Upper lobe of right lung (tissue), 1 donor: ENCODE results near the gene MTAP. TPM values are rescaled to one million over a fixed set of nuclear protein-coding genes. Genes with fewer than 3 reads are reported as not detected.

Experiments
- ATAC-seq: fragments of 200-7000 bp; cut with Tn5 transposase; one replicate; pipeline ENCODE4 v1.9.1; 2020; ENCODE audit warnings: mild to moderate bottlenecking, moderate library complexity
- DNase-seq: peaks from one replicate; pipeline ENCODE4 v3.0.0-alpha.2; 2020
- H3K27ac ChIP-seq: fragments of 200-600 bp; one replicate; pipeline ENCODE4 v1.8.0; 2022
- H3K27me3 ChIP-seq: fragments of 200-600 bp; one replicate; pipeline ENCODE4 v1.8.0; 2022; ENCODE audit warnings: mild to moderate bottlenecking
- H3K36me3 ChIP-seq: fragments of 200-600 bp; one replicate; pipeline ENCODE4 v1.8.0; 2022
- H3K4me1 ChIP-seq: fragments of 200-600 bp; one replicate; pipeline ENCODE4 v1.8.0; 2022
- H3K4me3 ChIP-seq: fragments of 200-600 bp; one replicate; pipeline ENCODE4 v1.8.0; 2022; ENCODE audit warnings: mild to moderate bottlenecking
- H3K9me3 ChIP-seq: fragments of 200-600 bp; one replicate; pipeline ENCODE4 v1.8.0; 2022
- intact Hi-C: fragments of 100-400 bp; cut with DNase I; formaldehyde crosslinking; loops from one replicate; pipeline ENCODE4 v1.11.0; 2022
- total RNA-seq: library from RNA; stranded (reverse); fragmentation: NEBNext Ultra II Directional; extraction: Animal tissue kit (Norgen Biotek cat#: 25700); gene quantifications from one replicate; pipeline ENCODE4 v1.2.1, GENCODE V29; 2021
- TF ChIP-seq, protein P1 (sequence below): fragments of 200-600 bp; IDR thresholded peaks from one replicate; pipeline ENCODE4 v1.8.0; 2022; ENCODE audit warnings: antibody characterized with exemption
- donor health status: DM: no; HTN: yes; CAD: no; lungs with severe emphysema.

MTAP gene
- total RNA-seq, 1 donor from 2014 or later = 40.6 TPM

- ATAC-seq = no peak
- DNase-seq = no peak
- Histone ChIP-seq H3K36me3 (no peaks in the 10 kb centered on the region), H3K9me3 (no peaks in the 10 kb centered on the region), H3K4me3 (no peak overlapping the region), H3K27ac (no peak overlapping the region), H3K27me3 (no peaks in the 10 kb centered on the region), H3K4me1 (no peaks in the 10 kb centered on the region)
- TF ChIP-seq, protein P1, sequence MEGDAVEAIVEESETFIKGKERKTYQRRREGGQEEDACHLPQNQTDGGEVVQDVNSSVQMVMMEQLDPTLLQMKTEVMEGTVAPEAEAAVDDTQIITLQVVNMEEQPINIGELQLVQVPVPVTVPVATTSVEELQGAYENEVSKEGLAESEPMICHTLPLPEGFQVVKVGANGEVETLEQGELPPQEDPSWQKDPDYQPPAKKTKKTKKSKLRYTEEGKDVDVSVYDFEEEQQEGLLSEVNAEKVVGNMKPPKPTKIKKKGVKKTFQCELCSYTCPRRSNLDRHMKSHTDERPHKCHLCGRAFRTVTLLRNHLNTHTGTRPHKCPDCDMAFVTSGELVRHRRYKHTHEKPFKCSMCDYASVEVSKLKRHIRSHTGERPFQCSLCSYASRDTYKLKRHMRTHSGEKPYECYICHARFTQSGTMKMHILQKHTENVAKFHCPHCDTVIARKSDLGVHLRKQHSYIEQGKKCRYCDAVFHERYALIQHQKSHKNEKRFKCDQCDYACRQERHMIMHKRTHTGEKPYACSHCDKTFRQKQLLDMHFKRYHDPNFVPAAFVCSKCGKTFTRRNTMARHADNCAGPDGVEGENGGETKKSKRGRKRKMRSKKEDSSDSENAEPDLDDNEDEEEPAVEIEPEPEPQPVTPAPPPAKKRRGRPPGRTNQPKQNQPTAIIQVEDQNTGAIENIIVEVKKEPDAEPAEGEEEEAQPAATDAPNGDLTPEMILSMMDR = no peak
- intact Hi-C loops = no loop called here
Observed at GRCh38 chr9:21875893-21876292, 73.5 kb downstream of the MTAP start.

- DNase-seq (no peak), ATAC-seq (peak; percentile 38)
- intact Hi-C loops = no loop called here
- no peaks in the 10 kb centered on the region for H3K27me3 ChIP-seq
- no peak overlapping the region for H3K4me3 ChIP-seq
- no peak overlapping the region for H3K27ac ChIP-seq
- H3K36me3 ChIP-seq = no peaks in the 10 kb centered on the region
- no peaks in the 10 kb centered on the region for H3K4me1 ChIP-seq
- TF ChIP-seq, protein P1 = no peak
- H3K9me3 ChIP-seq = no peaks in the 10 kb centered on the region
Observed at GRCh38 chr9:21883642-21884041, 81.2 kb downstream of the MTAP start.

DNA sequence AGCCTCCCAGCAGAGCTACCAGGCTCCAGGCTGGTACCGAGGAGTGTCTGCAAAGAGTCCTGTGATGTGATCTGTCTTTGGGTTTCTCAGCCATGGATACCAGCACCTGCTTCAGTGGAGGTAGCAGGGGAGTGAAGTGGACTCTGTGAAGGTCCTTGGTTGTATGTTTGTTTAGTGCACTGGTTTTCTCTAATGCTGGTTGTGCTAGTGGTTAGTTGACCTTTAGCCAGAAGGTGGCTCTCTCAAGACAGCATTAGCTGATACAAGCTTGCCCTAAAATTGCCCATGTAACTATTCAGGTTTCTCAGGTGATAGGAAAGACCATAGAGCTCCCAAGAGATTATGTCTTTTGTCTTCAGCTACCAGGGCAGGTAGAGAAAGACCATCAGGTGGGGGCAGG lies 87.2 kb downstream of the MTAP start:
- no peaks in the 10 kb centered on the region for H3K4me1 ChIP-seq
- intact Hi-C loops = no loop called here
- DNase-seq = no peak

GRCh38 chr9:21890696-21891095 lies 88.3 kb downstream of the MTAP start:
- TF ChIP-seq, protein P1 = no peak
- H3K9me3 ChIP-seq = no peaks in the 10 kb centered on the region
- H3K4me3 ChIP-seq = no peak overlapping the region
- no peaks in the 10 kb centered on the region for H3K27me3 ChIP-seq
- no peaks in the 10 kb centered on the region for H3K4me1 ChIP-seq
- no peak overlapping the region for H3K27ac ChIP-seq
- no peaks in the 10 kb centered on the region for H3K36me3 ChIP-seq
- DNase-seq (no peak), ATAC-seq (no peak)
- intact Hi-C loops = no loop called here

More for the DNA sequence above, 87.2 kb downstream of the MTAP start:
- Histone ChIP-seq H3K9me3 (no peaks in the 10 kb centered on the region), H3K27ac (no peak overlapping the region), H3K36me3 (no peaks in the 10 kb centered on the region), H3K4me3 (no peak overlapping the region), H3K27me3 (no peaks in the 10 kb centered on the region)
- TF ChIP-seq, protein P1 = no peak
- ATAC-seq = no peak

GRCh38 chr9:21901546-21901945 lies 99.1 kb downstream of the MTAP start:
- Histone ChIP-seq H3K9me3 (peaks cover 22% of the 10 kb centered on the region), H3K4me3 (no peak overlapping the region), H3K27me3 (no peaks in the 10 kb centered on the region), H3K4me1 (no peaks in the 10 kb centered on the region), H3K36me3 (no peaks in the 10 kb centered on the region), H3K27ac (no peak overlapping the region)
- ATAC-seq = no peak
- no peak for DNase-seq
- TF ChIP-seq, protein P1 = no peak
- intact Hi-C loops = no loop called here

DNA sequence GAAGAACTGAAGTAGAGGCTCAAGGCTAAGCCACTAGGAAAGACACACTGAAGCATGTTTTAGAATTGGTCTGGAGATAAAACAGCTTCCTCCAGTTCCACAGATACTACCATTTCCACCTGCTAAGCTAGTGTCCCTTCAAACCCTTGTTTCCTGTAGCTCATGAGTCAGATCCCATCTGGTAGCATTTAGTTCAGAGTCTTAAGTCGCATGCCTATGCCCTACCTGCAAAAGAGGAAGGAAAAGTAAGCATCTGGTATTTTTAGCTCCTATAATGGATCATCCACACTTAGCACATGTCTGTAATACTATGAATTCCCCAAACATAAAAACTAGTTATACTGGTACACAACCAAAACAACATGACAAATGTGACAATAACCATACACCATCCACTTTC lies 99.7 kb downstream of the MTAP start:
- Histone ChIP-seq H3K4me1 (no peaks in the 10 kb centered on the region), H3K27me3 (no peaks in the 10 kb centered on the region), H3K27ac (no peak overlapping the region), H3K36me3 (no peaks in the 10 kb centered on the region), H3K9me3 (peaks cover 21% of the 10 kb centered on the region), H3K4me3 (no peak overlapping the region)
- no peak for ATAC-seq
- DNase-seq = no peak
- intact Hi-C loops = no loop called here
- TF ChIP-seq, protein P1 = no peak
